Gastroesophageal sphincter (tissue), 4 donors: ENCODE measurements around the gene DSCAML1. TPM values are rescaled to one million over a fixed set of nuclear protein-coding genes. Genes with fewer than 3 reads are reported as not detected.
A peak's percentile ranks its signal among the peaks of the same experiment; 100 is the strongest.

Experiments used
- ATAC-seq: fragments of 150-250 bp; one replicate; pipeline ENCODE4 v1.9.1; 2016; ENCODE audit warnings: mild to moderate bottlenecking, moderate library complexity
- H3K27ac ChIP-seq, 4 donors: fragments of 200-600 bp; sonication (generic) in 3 of 4; 1 replicate in 3 of 4; 2 replicates in 1 of 4; pipeline ENCODE4 v1.5.1; 2016 to 2019
- H3K27me3 ChIP-seq: fragments of 200-600 bp; sonication (generic); one replicate; pipeline ENCODE4 v1.5.1; 2019
- H3K36me3 ChIP-seq, 2 donors: fragments of 200-600 bp; sonication (generic); one replicate each; pipeline ENCODE4 v1.5.1; 2019; ENCODE audit warnings: control low read depth in 1 of 2
- H3K4me1 ChIP-seq, 3 donors: fragments of 200-600 bp; sonication (generic); 1 replicate in 2 of 3; 2 replicates in 1 of 3; pipeline ENCODE4 v1.5.1; 2016 to 2019; ENCODE audit warnings: control low read depth in 2 of 3
- H3K4me3 ChIP-seq, 2 donors: fragments of 200-600 bp; sonication (generic); one replicate each; pipeline ENCODE4 v1.5.1; 2019; ENCODE audit warnings: mild to moderate bottlenecking in 1 of 2, moderate library complexity in 1 of 2
- H3K9me3 ChIP-seq, 3 donors: fragments of 200-600 bp; sonication (generic); one replicate each; pipeline ENCODE4 v1.5.1; 2017 to 2019; ENCODE audit warnings: control low read depth in 2 of 3
- EP300 ChIP-seq: sonication (generic); formaldehyde crosslinking; IDR thresholded peaks from one replicate; pipeline ENCODE4 v1.6.1; 2017; ENCODE audit warnings: antibody characterized with exemption, mild to moderate bottlenecking
- POLR2A ChIP-seq, 2 donors: fragments of 450-650 bp; IDR thresholded peaks; one replicate each; pipeline ENCODE4 v1.6.1; 2017; ENCODE audit warnings: antibody characterized with exemption in 2 of 2, mild to moderate bottlenecking in 2 of 2, moderate library complexity in 1 of 2
- POLR2AphosphoS5 ChIP-seq: sonication (generic); formaldehyde crosslinking; IDR thresholded peaks from one replicate; pipeline ENCODE4 v1.6.1; 2017; ENCODE audit warnings: antibody characterized with exemption
- WGBS, 2 donors: methylation state at CpG; one replicate each; pipeline ENCODE4 v1.1.5; 2018; ENCODE audit warnings: low coverage in 1 of 2; 5-methylcytosine and 5-hydroxymethylcytosine counted together
- total RNA-seq, 4 donors: library from RNA; depleted of rRNA; stranded (reverse); fragments of >200 nt; gene quantifications; one replicate each; pipeline ENCODE4 v1.1.0, GENCODE V29; 2016
- TF ChIP-seq, protein P1 (sequence below), 4 experiments: fragments of 200-600 bp in 2 of 4; fragments of 450-650 bp in 2 of 4; sonication (generic) in 1 of 4; IDR thresholded peaks; one replicate each; pipeline ENCODE4 v1.5.1; 2017 to 2019; ENCODE audit warnings: antibody characterized with exemption in 4 of 4, mild to moderate bottlenecking in 2 of 4, moderate library complexity in 2 of 4

DSCAML1 gene
- total RNA-seq, 4 donors from 2014 or later = 0.35 to 2.5 (median 0.73) TPM

- TF ChIP-seq, protein P1, sequence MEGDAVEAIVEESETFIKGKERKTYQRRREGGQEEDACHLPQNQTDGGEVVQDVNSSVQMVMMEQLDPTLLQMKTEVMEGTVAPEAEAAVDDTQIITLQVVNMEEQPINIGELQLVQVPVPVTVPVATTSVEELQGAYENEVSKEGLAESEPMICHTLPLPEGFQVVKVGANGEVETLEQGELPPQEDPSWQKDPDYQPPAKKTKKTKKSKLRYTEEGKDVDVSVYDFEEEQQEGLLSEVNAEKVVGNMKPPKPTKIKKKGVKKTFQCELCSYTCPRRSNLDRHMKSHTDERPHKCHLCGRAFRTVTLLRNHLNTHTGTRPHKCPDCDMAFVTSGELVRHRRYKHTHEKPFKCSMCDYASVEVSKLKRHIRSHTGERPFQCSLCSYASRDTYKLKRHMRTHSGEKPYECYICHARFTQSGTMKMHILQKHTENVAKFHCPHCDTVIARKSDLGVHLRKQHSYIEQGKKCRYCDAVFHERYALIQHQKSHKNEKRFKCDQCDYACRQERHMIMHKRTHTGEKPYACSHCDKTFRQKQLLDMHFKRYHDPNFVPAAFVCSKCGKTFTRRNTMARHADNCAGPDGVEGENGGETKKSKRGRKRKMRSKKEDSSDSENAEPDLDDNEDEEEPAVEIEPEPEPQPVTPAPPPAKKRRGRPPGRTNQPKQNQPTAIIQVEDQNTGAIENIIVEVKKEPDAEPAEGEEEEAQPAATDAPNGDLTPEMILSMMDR (IDR thresholded peaks at IDR 0.05) = no peak
- TF ChIP-seq EP300 (no peak), POLR2A (IDR thresholded peaks at IDR 0.05) (no peak), POLR2AphosphoS5 (peak; percentile 20)
- H3K27me3 ChIP-seq = peaks cover 69% of the 10 kb centered on the region
- ATAC-seq = peak; percentile 72
Observed at GRCh38 chr11:117828611-117829368, 31.8 kb upstream of the DSCAML1 start.

GRCh38 chr11:117827521-117828511 is 30.8 kb upstream of the DSCAML1 start:
- H3K4me3 ChIP-seq = no peak overlapping the region
- peaks cover 69% of the 10 kb centered on the region for H3K27me3 ChIP-seq
- no peaks in the 10 kb centered on the region for H3K36me3 ChIP-seq
- peaks cover 0 to 69% (median 19%) of the 10 kb centered on the region in 3 donors for H3K4me1 ChIP-seq
- TF ChIP-seq, protein P1 (IDR thresholded peaks at IDR 0.05) = no peak
- no peak for TF ChIP-seq POLR2AphosphoS5
- H3K9me3 ChIP-seq = no peaks in the 10 kb centered on the region
- 41 to 51% methylated on average over 5 to 6 of the region's 15 CpGs for WGBS, 2 donors
- peak overlapping the region in 3 of 4 donors; percentile 50 to 72 (median 64) for H3K27ac ChIP-seq
- no peak for ATAC-seq

More at GRCh38 chr11:117828611-117829368, 31.8 kb upstream of the DSCAML1 start:
- H3K4me1 ChIP-seq = peaks cover 0 to 65% (median 13%) of the 10 kb centered on the region in 3 donors
- no peaks in the 10 kb centered on the region for H3K36me3 ChIP-seq
- WGBS, 2 donors = no CpG with 5 or more reads among the region's 16 CpGs
- no peaks in the 10 kb centered on the region for H3K9me3 ChIP-seq
- no peak overlapping the region for H3K4me3 ChIP-seq
- H3K27ac ChIP-seq = peak overlapping the region in 3 of 4 donors; percentile 63 to 72 (median 64)

- H3K9me3 ChIP-seq = no peaks in the 10 kb centered on the region
- no peak for TF ChIP-seq EP300
- no peak for TF ChIP-seq POLR2AphosphoS5
- TF ChIP-seq, protein P1 (IDR thresholded peaks at IDR 0.05) = no peak
- no peak for TF ChIP-seq POLR2A (IDR thresholded peaks at IDR 0.05)
- H3K36me3 ChIP-seq = no peaks in the 10 kb centered on the region
- no peak for ATAC-seq
- peaks cover 60% of the 10 kb centered on the region for H3K27me3 ChIP-seq
- no peak overlapping the region for H3K27ac ChIP-seq
- WGBS, 2 donors = 77 to 83% methylated on average over 2 to 3 of the region's 3 CpGs
- no peak overlapping the region for H3K4me3 ChIP-seq
- peaks cover 0 to 78% (median 19%) of the 10 kb centered on the region in 3 donors for H3K4me1 ChIP-seq
Observed at GRCh38 chr11:117826832-117827231, 29.8 kb upstream of the DSCAML1 start.

DNA sequence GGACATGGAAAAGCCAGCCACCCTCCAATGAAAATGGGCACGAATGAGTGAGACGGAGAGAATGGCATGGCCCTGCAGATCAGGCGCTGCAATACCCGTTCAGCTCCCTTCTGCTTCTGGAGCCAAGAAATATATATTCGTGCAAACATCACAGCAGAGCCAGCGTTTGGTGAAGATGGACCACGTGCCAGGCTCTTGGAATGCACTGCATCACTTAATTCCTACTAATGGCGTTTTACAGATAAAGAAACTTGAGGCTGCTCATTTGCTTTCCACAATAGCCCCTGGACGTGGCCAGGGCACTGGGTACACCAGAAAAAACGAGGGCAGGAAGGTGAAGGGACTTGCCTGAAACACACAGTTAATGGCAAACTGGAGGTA is 29.2 kb upstream of the DSCAML1 start:
- Histone ChIP-seq H3K36me3 (no peaks in the 10 kb centered on the region), H3K9me3 (no peaks in the 10 kb centered on the region), H3K27me3 (peaks cover 54% of the 10 kb centered on the region), H3K4me3 (no peak overlapping the region), H3K4me1 (peaks cover 0 to 75% (median 19%) of the 10 kb centered on the region in 3 donors), H3K27ac (no peak overlapping the region)
- WGBS, 2 donors = 0 to 56% methylated on average over 1 to 10 of the region's 10 CpGs
- no peak for ATAC-seq
- no peak for TF ChIP-seq EP300
- TF ChIP-seq, protein P1 (IDR thresholded peaks at IDR 0.05) = no peak
- TF ChIP-seq POLR2AphosphoS5 = no peak
- TF ChIP-seq POLR2A (IDR thresholded peaks at IDR 0.05) = no peak
